Activated T-cell treated with anti-CD3 and anti-CD28 coated beads, Interleukin-2, amount 50 U/mL, for 24 hours (primary cell): Measurements from ENCODE around the gene FBXO30.

Experiments
- DNase-seq: peaks from one replicate; pipeline ENCODE4 v3.0.0-alpha.2; 2020
- H3K27ac Mint-ChIP-seq: 2 replicates; pipeline ENCODE4 v1.8.0; 2020; ENCODE audit warnings: mild to moderate bottlenecking, mixed read lengths
- H3K27me3 Mint-ChIP-seq: 2 replicates; pipeline ENCODE4 v1.8.0; 2020; ENCODE audit warnings: mixed read lengths
- H3K36me3 Mint-ChIP-seq: 2 replicates; pipeline ENCODE4 v1.8.0; 2020; ENCODE audit warnings: low read depth, mixed read lengths
- H3K4me1 Mint-ChIP-seq: 2 replicates; pipeline ENCODE4 v1.8.0; 2020; ENCODE audit warnings: low read depth, mixed read lengths
- H3K4me3 Mint-ChIP-seq: 2 replicates; pipeline ENCODE4 v1.8.0; 2020; ENCODE audit warnings: mild to moderate bottlenecking, moderate library complexity, mixed read lengths
- H3K9me3 Mint-ChIP-seq: 2 replicates; pipeline ENCODE4 v1.8.0; 2020; ENCODE audit warnings: mixed read lengths

Gene FBXO30

GRCh38 chr6:145752638-145753037 is 62.0 kb downstream of the FBXO30 start:
- H3K27me3 Mint-ChIP-seq, result peaks cover 3% of the 10 kb centered on the region
- H3K4me3 Mint-ChIP-seq, result no peak overlapping the region
- DNase-seq, result no peak
- no peak overlapping the region for H3K27ac Mint-ChIP-seq
- peaks cover 8% of the 10 kb centered on the region for H3K4me1 Mint-ChIP-seq
- H3K36me3 Mint-ChIP-seq, result no peaks in the 10 kb centered on the region
- H3K9me3 Mint-ChIP-seq, result no peaks in the 10 kb centered on the region

- Mint-ChIP-seq H3K9me3 (no peaks in the 10 kb centered on the region), H3K36me3 (no peaks in the 10 kb centered on the region), H3K27ac (no peak overlapping the region), H3K27me3 (no peaks in the 10 kb centered on the region), H3K4me1 (peaks cover 8% of the 10 kb centered on the region), H3K4me3 (no peak overlapping the region)
- DNase-seq, result no peak
Observed at GRCh38 chr6:145749632-145750031, 65.0 kb downstream of the FBXO30 start.

- Mint-ChIP-seq H3K4me1 (peaks cover 8% of the 10 kb centered on the region), H3K4me3 (no peak overlapping the region), H3K27ac (no peak overlapping the region), H3K27me3 (no peaks in the 10 kb centered on the region), H3K9me3 (no peaks in the 10 kb centered on the region), H3K36me3 (no peaks in the 10 kb centered on the region)
- DNase-seq, result no peak
Observed at GRCh38 chr6:145745861-145746260, 68.7 kb downstream of the FBXO30 start.

- peaks cover 2% of the 10 kb centered on the region for H3K9me3 Mint-ChIP-seq
- no peaks in the 10 kb centered on the region for H3K27me3 Mint-ChIP-seq
- H3K27ac Mint-ChIP-seq, result no peak overlapping the region
- DNase-seq, result no peak
- H3K36me3 Mint-ChIP-seq, result no peaks in the 10 kb centered on the region
- H3K4me1 Mint-ChIP-seq, result peaks cover 3% of the 10 kb centered on the region
- H3K4me3 Mint-ChIP-seq, result no peak overlapping the region
Observed at GRCh38 chr6:145744619-145745018, 70.0 kb downstream of the FBXO30 start.
